Lower leg skin (tissue), 3 donors: ENCODE data around the gene SERPINB13.

ENCODE experiments used
- POLR2A ChIP-seq, 2 donors: fragments of 450-650 bp; IDR thresholded peaks; one replicate each; pipeline ENCODE4 v1.6.1; 2016 to 2017; ENCODE audit warnings: antibody characterized with exemption in 2 of 2, mild to moderate bottlenecking in 1 of 2, moderate library complexity in 1 of 2
- TF ChIP-seq, protein P1 (sequence below), 3 donors: fragments of 450-650 bp; IDR thresholded peaks; one replicate each; pipeline ENCODE4 v1.5.1; 2016; ENCODE audit warnings: antibody characterized with exemption in 3 of 3, mild to moderate bottlenecking in 3 of 3, moderate library complexity in 2 of 3

DNA sequence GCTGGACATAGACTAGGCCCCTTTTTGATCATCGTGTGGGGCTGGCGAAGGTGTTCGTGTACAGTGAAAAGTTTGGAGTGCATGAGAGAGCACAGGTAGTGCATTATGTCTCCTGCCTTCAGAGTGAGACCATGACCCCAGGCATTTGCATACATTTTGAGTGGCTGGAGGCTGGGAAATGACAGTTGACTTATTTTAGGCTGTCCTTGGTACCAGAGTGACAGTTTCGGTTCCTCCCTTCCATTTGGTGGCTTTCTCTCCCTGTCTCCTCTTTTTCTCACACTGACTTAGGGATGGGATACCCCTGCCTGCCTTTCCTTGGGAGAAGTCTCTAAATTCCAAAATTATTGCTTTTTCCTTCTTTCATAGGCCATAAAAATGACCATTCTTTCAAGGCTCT is 24.9 kb upstream of the SERPINB13 start:
- no peak for TF ChIP-seq POLR2A (IDR thresholded peaks at IDR 0.05)
- TF ChIP-seq, protein P1, sequence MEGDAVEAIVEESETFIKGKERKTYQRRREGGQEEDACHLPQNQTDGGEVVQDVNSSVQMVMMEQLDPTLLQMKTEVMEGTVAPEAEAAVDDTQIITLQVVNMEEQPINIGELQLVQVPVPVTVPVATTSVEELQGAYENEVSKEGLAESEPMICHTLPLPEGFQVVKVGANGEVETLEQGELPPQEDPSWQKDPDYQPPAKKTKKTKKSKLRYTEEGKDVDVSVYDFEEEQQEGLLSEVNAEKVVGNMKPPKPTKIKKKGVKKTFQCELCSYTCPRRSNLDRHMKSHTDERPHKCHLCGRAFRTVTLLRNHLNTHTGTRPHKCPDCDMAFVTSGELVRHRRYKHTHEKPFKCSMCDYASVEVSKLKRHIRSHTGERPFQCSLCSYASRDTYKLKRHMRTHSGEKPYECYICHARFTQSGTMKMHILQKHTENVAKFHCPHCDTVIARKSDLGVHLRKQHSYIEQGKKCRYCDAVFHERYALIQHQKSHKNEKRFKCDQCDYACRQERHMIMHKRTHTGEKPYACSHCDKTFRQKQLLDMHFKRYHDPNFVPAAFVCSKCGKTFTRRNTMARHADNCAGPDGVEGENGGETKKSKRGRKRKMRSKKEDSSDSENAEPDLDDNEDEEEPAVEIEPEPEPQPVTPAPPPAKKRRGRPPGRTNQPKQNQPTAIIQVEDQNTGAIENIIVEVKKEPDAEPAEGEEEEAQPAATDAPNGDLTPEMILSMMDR (IDR thresholded peaks at IDR 0.05): no peak
